Activated CD4-positive, alpha-beta T cell treated with anti-CD3 and anti-CD28 coated beads, Interleukin-10, Interleukin-2, amounts not matched to agents 100 ng/mL and 50 ng/mL, durations not matched to agents 16 hours and 8 hours (primary cell): Measurements from ENCODE around the gene GSE1.
"Not testable (repeated sequence)": the region's sequence is repeated elsewhere in the genome, so short reads cannot be mapped to it uniquely, and the experiment has no call there.

Experiments used
- DNase-seq: peaks from one replicate; pipeline ENCODE4 v3.0.0-alpha.2; 2020

The GSE1 gene

GRCh38 chr16:85592277-85592676 is 20.8 kb upstream of the GSE1 start:
- not testable (repeated sequence) for DNase-seq

DNA sequence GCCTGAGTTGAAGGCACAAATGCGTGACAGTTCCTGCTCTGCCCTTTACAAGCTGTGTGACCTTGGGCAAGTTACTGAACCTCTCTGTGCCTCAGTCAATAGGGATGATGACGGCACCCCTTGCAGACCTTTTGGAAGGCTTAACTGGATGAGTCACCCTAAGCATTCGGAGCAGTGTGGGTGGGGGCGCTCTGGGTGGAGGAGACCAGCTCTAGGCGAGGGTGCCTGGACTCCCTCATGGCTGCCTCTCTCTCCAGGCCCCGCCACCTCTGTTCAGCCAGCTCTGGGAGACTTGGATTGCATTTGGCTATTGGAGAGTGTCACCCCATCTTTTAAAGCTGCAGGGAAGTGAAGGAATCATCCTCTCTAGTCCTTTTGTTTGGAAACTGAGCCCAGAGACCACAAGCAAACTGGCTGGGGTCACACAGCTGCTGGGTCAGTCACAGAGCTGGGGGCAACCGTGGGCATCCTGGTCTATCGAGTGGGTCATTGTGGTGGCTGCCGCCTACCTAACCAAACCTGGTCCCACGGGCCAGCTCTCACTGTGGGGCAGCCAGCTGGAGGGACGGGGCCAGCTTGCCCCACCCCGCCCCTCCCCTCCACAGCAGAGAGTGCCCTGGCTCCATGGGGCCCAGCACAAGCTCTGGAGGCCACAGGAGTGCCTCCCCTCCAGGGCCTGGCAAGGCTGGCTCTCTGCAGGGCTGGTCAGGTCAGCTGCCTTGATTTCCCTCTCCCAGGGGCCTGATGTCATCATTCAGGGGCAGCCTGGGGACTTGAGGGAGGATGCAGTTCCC is 20.2 kb upstream of the GSE1 start:
- no peak for DNase-seq

- DNase-seq = no peak
Measured at GRCh38 chr16:85593494-85594221, 19.5 kb upstream of the GSE1 start.

- DNase-seq = no peak
Measured at GRCh38 chr16:85594273-85594977, 18.7 kb upstream of the GSE1 start.

GRCh38 chr16:85594978-85595661 is 18.0 kb upstream of the GSE1 start:
- no peak for DNase-seq

- no peak for DNase-seq
Measured at GRCh38 chr16:85595812-85596502, 17.2 kb upstream of the GSE1 start.

- DNase-seq = no peak
Measured at GRCh38 chr16:85598141-85598540, 15.0 kb upstream of the GSE1 start.

- DNase-seq = no peak
Measured at GRCh38 chr16:85600078-85600477, 13.0 kb upstream of the GSE1 start.

DNA sequence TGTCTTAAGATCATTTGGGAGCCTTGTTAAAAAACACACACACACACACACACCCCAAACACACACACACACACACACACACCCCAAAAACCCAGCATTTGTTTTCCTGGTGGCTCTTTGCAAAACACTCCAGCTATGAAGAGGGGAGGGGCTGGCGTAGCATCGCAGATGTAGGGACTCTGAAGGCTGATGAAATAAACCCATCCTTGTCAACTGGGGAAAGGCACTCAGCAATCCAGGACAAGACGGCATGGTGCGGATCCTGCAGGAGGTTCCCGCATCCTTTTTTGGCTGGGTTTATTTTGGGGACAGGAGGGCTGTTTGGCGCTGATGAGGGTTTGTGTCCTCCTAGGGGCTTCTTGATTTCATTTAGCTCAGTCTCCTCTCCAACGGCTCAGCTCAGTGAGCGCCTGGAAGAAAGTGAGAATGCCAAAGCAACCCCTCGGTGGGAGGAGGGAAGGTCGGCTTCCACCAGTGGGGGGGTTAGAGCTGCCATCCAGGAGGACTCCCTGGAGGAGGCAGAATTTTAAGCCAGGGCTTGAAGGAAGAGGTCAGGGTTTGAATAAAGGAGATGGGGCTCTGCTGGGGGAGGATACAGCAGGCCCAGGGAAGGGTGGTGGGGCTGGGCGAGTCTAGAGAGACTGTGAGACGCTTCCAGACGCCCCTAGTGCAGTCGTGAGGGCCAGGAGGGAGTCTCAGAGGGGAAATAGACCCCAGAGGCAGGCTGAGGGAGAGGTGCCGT is 12.4 kb upstream of the GSE1 start:
- DNase-seq = no peak

DNA sequence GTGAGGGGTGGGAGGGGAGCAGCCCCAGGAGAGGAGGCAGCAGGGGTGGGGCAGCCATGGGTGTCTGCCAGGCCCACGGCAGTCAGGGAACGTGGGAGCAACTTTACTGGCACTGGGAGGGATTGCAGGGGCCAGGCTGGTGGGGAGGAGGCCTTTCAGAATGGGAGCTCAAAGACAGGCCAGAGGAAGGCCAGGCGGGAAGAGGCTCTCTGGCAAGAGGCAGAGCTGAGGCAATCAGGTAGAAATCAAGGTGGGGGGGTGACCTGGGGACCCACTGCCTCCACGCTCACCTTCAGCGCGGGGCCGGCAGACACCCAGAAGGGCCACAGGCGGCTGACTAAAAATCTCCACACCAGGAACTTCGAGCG is 11.9 kb upstream of the GSE1 start:
- no peak for DNase-seq

DNA sequence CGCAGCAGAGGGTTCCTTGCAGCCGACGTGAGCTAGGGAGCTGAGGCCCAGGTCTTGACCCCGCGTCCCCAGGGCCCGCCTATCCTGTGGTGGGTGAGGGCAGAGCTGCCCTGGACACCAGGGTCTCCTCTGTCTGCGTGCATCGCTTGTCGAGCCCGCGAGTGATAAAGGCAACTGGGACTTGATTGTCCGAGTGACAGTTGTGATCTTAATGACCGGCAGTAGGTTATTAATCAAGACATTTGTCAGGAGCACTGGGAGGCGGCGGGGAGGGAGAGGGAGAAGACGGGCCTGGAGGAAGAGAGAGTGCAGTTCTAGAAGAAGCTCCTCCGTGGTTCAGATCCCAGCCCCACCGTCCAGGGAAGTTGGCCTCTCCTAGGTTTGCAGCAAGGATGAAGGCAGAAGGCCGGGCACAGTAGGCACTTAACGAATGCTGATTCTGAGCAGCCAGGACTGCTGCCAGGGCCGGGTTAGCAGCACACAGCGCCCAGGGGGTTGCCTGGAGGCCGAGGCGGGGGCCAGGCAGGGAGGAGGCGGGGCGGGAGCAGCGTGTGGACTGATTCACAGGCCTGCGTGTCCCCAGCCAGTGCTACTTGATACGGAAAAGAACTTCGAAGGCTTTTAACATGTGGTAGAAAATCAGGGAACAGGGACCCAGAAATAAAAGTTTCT is 11.3 kb upstream of the GSE1 start:
- DNase-seq = no peak

GRCh38 chr16:85602402-85603202 is 10.5 kb upstream of the GSE1 start:
- DNase-seq = no peak

GRCh38 chr16:85603203-85603755 is 9.8 kb upstream of the GSE1 start:
- DNase-seq = no peak

- no peak for DNase-seq
Measured at GRCh38 chr16:85604145-85604705, 8.9 kb upstream of the GSE1 start.

DNA sequence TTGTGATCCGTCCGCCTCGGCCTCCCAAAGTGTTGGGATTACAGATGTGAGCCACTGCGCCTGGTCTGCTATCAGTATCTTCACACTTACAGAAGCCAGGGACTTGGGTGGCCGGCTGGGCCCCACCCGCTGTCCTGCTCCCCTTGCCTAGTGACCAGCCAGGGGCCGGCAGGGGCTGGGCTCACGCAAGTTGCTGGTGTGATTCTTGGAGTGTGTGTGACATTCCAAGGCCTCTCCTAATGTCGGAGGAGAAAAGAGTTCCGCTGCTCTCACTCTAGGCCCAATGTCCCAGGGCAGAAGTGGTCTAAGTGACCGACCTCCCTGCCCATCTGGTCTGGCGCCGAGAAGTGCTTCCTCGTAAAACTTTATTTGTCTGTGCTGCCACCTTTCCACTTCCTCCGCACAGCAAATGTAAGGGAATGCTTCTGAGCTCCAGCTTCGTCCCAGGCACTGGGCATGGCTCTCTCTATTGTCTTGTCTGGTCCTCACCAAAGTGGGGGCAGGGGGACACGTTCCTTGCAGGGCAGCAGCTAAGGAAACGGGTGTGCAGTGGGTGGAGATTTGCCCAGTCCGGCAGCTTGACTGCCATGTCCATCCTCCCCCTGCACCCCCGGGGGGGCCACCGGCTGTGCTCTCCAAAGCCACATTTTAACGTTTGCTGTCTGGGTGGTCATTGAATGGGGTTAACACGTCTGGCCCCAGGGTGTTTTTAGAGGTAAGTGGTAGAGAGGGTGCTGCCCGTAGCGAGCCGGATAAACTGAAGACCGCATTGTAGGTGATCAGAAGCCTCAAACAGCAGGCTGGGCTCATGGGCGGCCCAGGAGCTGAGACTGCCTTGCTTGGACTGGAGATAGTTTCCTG is 7.8 kb upstream of the GSE1 start:
- DNase-seq = no peak

- DNase-seq = no peak
Measured at GRCh38 chr16:85605912-85606841, 6.9 kb upstream of the GSE1 start.

GRCh38 chr16:85606904-85607303 is 6.2 kb upstream of the GSE1 start:
- no peak for DNase-seq
